Panc1 (cell line): ENCODE data around the gene AUH.

Source experiments
- CTCF ChIP-seq: fragments of 450-650 bp; IDR thresholded peaks from 2 replicates; pipeline ENCODE4 v1.5.1; 2017; ENCODE audit warnings: mild to moderate bottlenecking
- POLR2AphosphoS5 ChIP-seq: IDR thresholded peaks from 2 replicates; pipeline ENCODE4 v1.6.1; 2012; ENCODE audit warnings: mild to moderate bottlenecking, low read depth, low read length, moderate library complexity
- SIN3A ChIP-seq: IDR thresholded peaks from 2 replicates; pipeline ENCODE4 v1.6.1; 2012; ENCODE audit warnings: low read depth, mild to moderate bottlenecking, low read length, moderate library complexity, borderline replicate concordance; ENCODE audit not compliant: insufficient read depth
- TCF7L2 ChIP-seq: IDR thresholded peaks from 2 replicates; pipeline ENCODE4 v1.6.1; 2011; ENCODE audit warnings: mild to moderate bottlenecking, low read depth, low read length, inconsistent platforms
- TF ChIP-seq, protein P1 (sequence below), 2 experiments: IDR thresholded peaks; 2 replicates each; pipeline ENCODE4 v1.6.1; 2011 to 2012; ENCODE audit warnings: low read depth in 2 of 2, control low read depth in 1 of 2, low read length in 1 of 2, mild to moderate bottlenecking in 1 of 2, moderate library complexity in 1 of 2; ENCODE audit not compliant: insufficient read depth in 1 of 2

GRCh38 chr9:91312717-91313325, 48.9 kb downstream of the AUH start:
- TF ChIP-seq CTCF = no peak
- no peak for TF ChIP-seq SIN3A
- no peak for TF ChIP-seq TCF7L2
- no peak for TF ChIP-seq POLR2AphosphoS5
- TF ChIP-seq, protein P1, sequence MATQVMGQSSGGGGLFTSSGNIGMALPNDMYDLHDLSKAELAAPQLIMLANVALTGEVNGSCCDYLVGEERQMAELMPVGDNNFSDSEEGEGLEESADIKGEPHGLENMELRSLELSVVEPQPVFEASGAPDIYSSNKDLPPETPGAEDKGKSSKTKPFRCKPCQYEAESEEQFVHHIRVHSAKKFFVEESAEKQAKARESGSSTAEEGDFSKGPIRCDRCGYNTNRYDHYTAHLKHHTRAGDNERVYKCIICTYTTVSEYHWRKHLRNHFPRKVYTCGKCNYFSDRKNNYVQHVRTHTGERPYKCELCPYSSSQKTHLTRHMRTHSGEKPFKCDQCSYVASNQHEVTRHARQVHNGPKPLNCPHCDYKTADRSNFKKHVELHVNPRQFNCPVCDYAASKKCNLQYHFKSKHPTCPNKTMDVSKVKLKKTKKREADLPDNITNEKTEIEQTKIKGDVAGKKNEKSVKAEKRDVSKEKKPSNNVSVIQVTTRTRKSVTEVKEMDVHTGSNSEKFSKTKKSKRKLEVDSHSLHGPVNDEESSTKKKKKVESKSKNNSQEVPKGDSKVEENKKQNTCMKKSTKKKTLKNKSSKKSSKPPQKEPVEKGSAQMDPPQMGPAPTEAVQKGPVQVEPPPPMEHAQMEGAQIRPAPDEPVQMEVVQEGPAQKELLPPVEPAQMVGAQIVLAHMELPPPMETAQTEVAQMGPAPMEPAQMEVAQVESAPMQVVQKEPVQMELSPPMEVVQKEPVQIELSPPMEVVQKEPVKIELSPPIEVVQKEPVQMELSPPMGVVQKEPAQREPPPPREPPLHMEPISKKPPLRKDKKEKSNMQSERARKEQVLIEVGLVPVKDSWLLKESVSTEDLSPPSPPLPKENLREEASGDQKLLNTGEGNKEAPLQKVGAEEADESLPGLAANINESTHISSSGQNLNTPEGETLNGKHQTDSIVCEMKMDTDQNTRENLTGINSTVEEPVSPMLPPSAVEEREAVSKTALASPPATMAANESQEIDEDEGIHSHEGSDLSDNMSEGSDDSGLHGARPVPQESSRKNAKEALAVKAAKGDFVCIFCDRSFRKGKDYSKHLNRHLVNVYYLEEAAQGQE (IDR thresholded peaks at IDR 0.05; ENCODE audit: insufficient read depth in 1 of 2, low read depth in 2 of 2, low read length in 1 of 2) = no peak
